IPS-NIHi7 (cell line): ENCODE results near the gene TYW3.
"Not testable (repeated sequence)": the region's sequence is repeated elsewhere in the genome, so short reads cannot be mapped to it uniquely, and the experiment has no call there.

Experiments used
- DNase-seq: peaks from one replicate; pipeline ENCODE4 v3.0.0; 2012; ENCODE audit warnings: mixed read lengths; ENCODE audit errors: extremely low spot score

The TYW3 gene

GRCh38 chr1:74731399-74732052 is 1.4 kb upstream of the TYW3 start:
- no peak for DNase-seq

GRCh38 chr1:74732071-74732946 is 643 bp upstream of the TYW3 start:
- peak; percentile 15 for DNase-seq

- DNase-seq, result peak; percentile 48
These were observed 892 bp downstream of the TYW3 start for GRCh38 chr1:74733604-74734484.

- no peak for DNase-seq
These were observed 4.4 kb downstream of the TYW3 start for GRCh38 chr1:74737333-74737732.

- DNase-seq, result not testable (repeated sequence)
These were observed 7.5 kb downstream of the TYW3 start for GRCh38 chr1:74740307-74740980.

- DNase-seq, result not testable (repeated sequence)
These were observed 12.3 kb downstream of the TYW3 start for GRCh38 chr1:74745247-74745646.

- no peak for DNase-seq
These were observed 16.0 kb downstream of the TYW3 start for GRCh38 chr1:74748960-74749359.

GRCh38 chr1:74753104-74753503 is 20.2 kb downstream of the TYW3 start:
- no peak for DNase-seq

GRCh38 chr1:74755475-74755874 is 22.5 kb downstream of the TYW3 start:
- no peak for DNase-seq

GRCh38 chr1:74756650-74757049 is 23.7 kb downstream of the TYW3 start:
- DNase-seq, result not testable (repeated sequence)

- no peak for DNase-seq
These were observed 30.9 kb downstream of the TYW3 start for GRCh38 chr1:74763807-74764206.

GRCh38 chr1:74766579-74766978 is 33.6 kb downstream of the TYW3 start:
- DNase-seq, result no peak

GRCh38 chr1:74767490-74767889 is 34.5 kb downstream of the TYW3 start:
- peak; percentile 60 for DNase-seq

GRCh38 chr1:74771913-74772515 is 39.1 kb downstream of the TYW3 start:
- peak; percentile 24 for DNase-seq

GRCh38 chr1:74772945-74773344 is 40.0 kb downstream of the TYW3 start:
- DNase-seq, result no peak

- DNase-seq, result no peak
These were observed 40.6 kb downstream of the TYW3 start for GRCh38 chr1:74773582-74773981.

- no peak for DNase-seq
These were observed 42.8 kb downstream of the TYW3 start for GRCh38 chr1:74775735-74776134.

- DNase-seq, result no peak
These were observed 44.6 kb downstream of the TYW3 start for GRCh38 chr1:74777525-74777924.

GRCh38 chr1:74779750-74780149 is 46.8 kb downstream of the TYW3 start:
- DNase-seq, result no peak

GRCh38 chr1:74780594-74780993 is 47.6 kb downstream of the TYW3 start:
- peak; percentile 14 for DNase-seq

- DNase-seq, result no peak
These were observed 53.0 kb downstream of the TYW3 start for GRCh38 chr1:74785944-74786343.
